ENCODE data around the gene FBXW7. TPM values are rescaled to one million over a fixed set of nuclear protein-coding genes. Genes with fewer than 3 reads are reported as not detected.

The FBXW7 gene
- total RNA-seq, 1 experiment from 2014 or later = 23.0 TPM

DNA sequence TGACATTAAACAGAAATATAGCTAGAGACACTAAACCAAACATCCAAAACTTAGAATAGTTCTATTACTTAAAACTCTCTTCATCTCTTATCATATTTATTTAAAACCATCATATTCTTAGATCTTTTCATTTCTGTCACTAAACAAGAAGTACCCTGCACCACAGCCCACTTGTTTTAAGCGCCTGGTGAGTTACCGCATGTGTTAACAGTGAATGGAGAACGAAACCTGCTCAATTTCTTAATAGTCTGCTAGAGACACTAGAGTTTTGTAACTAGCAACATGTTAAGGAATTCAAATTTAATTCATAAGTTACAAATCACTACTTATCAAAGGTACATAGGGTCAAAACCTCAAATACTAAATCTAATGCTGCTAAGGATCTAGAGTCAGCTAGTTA lies 111.5 kb downstream of the FBXW7 start:
- RAD21 ChIA-PET (ENCODE audit: low non-redundant PET in 1 of 2, low total read pairs in 2 of 2, uncharacterized antibody in 2 of 2, unreplicated experiment in 2 of 2) = no interaction called here
- ATAC-seq = no peak
- H3K4me2 ChIP-seq (ENCODE audit: low read length) = no peak overlapping the region
- peaks cover 21% of the 10 kb centered on the region for H3K79me2 ChIP-seq (ENCODE audit: insufficient read depth, low read length)
- no peaks in the 10 kb centered on the region for H3K4me1 ChIP-seq (ENCODE audit: control insufficient read depth in 1 of 2, insufficient read depth in 2 of 2, low read length in 2 of 2)
- CTCF ChIA-PET = no interaction called here
- H3K9me2 ChIP-seq (ENCODE audit: insufficient read depth) = no peaks in the 10 kb centered on the region
- H3K27me3 ChIP-seq (ENCODE audit: insufficient read depth, low read length) = no peaks in the 10 kb centered on the region
- POLR2A ChIA-PET = no interaction called here
- no peaks in the 10 kb centered on the region for H3K36me3 ChIP-seq (ENCODE audit: control insufficient read depth in 1 of 2, insufficient read depth in 2 of 2, low read length in 2 of 2)
- intact Hi-C loops (cut with micrococcal nuclease) = no loop called here
- no TSS peak for BruUV-seq (replicated peaks)
- TF ChIP-seq EZH2phosphoT487 (IDR thresholded peaks at IDR 0.05; ENCODE audit: borderline replicate concordance) (no peak), FOSL1 (IDR thresholded peaks at IDR 0.05; ENCODE audit: low read depth) (no peak)
- TF ChIP-seq, protein P1, sequence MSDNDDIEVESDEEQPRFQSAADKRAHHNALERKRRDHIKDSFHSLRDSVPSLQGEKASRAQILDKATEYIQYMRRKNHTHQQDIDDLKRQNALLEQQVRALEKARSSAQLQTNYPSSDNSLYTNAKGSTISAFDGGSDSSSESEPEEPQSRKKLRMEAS (IDR thresholded peaks at IDR 0.05) = no peak
- TF ChIP-seq, protein P2, sequence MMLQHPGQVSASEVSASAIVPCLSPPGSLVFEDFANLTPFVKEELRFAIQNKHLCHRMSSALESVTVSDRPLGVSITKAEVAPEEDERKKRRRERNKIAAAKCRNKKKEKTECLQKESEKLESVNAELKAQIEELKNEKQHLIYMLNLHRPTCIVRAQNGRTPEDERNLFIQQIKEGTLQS (IDR thresholded peaks at IDR 0.05) = no peak
- TF ChIP-seq, protein P3, sequence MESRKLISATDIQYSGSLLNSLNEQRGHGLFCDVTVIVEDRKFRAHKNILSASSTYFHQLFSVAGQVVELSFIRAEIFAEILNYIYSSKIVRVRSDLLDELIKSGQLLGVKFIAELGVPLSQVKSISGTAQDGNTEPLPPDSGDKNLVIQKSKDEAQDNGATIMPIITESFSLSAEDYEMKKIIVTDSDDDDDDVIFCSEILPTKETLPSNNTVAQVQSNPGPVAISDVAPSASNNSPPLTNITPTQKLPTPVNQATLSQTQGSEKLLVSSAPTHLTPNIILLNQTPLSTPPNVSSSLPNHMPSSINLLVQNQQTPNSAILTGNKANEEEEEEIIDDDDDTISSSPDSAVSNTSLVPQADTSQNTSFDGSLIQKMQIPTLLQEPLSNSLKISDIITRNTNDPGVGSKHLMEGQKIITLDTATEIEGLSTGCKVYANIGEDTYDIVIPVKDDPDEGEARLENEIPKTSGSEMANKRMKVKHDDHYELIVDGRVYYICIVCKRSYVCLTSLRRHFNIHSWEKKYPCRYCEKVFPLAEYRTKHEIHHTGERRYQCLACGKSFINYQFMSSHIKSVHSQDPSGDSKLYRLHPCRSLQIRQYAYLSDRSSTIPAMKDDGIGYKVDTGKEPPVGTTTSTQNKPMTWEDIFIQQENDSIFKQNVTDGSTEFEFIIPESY (IDR thresholded peaks at IDR 0.05; ENCODE audit: extremely low read depth, insufficient replicate concordance, low read length) = no peak
- no peaks in the 10 kb centered on the region for H3K9me3 ChIP-seq (ENCODE audit: control insufficient read depth in 1 of 2, insufficient read depth in 1 of 2, low read depth in 1 of 2, low read length in 2 of 2)
- DNase-seq (ENCODE audit: low read depth, low spot score) = no peak
- H4K20me1 ChIP-seq (ENCODE audit: insufficient read depth) = no peaks in the 10 kb centered on the region; the same call in 1 of the 2 replicates
- H3K27ac ChIP-seq (ENCODE audit: low read depth, low read length) = no peak overlapping the region
- H2AFZ ChIP-seq (ENCODE audit: low read depth, low read length, poor library complexity, severe bottlenecking) = no peak overlapping the region
- no peak overlapping the region for H3K4me3 ChIP-seq (replicated peaks in 1 of 2; ENCODE audit: low read depth in 1 of 2, low read length in 2 of 2)
- no peak overlapping the region for H3K9ac ChIP-seq (ENCODE audit: low read length)

DNA sequence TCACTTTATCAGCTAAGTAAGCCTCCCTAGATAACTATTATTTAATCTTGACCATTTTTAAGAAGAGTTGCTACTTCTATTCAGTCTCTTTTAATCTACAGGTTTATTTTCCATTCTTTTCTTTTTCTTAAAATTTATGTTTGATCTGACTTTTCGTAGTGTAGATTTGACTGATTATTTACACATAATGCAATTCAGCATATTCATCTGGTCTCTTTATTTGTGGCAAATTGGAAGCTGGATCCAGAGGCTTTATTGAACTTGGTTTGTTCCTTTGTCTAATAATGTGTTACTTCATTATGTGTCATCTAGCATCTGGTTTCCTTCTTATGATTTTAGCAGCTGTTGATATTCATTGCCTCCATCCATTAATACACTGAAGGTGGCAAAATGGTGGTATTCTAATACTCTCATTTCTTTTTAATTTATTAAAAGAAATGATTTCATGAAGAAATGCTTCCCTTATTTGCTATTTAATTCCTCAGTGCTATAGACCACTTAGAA lies 113.0 kb downstream of the FBXW7 start:
- ChIA-PET CTCF (no interaction called here), POLR2A (no interaction called here), RAD21 (ENCODE audit: low non-redundant PET in 1 of 2, low total read pairs in 2 of 2, uncharacterized antibody in 2 of 2, unreplicated experiment in 2 of 2) (no interaction called here)
- ATAC-seq (no peak), DNase-seq (ENCODE audit: low read depth, low spot score) (no peak)
- H3K9ac ChIP-seq (ENCODE audit: low read length) = no peak overlapping the region
- no peak for TF ChIP-seq ZFX (IDR thresholded peaks at IDR 0.05)
- TF ChIP-seq, protein P2 (IDR thresholded peaks at IDR 0.05) = no peak
- no peak for TF ChIP-seq SRF (IDR thresholded peaks at IDR 0.05; ENCODE audit: low read depth)
- TF ChIP-seq ZNF274 (IDR thresholded peaks at IDR 0.05; ENCODE audit: low read depth, low read length) = no peak
- no peak for TF ChIP-seq CEBPB (IDR thresholded peaks at IDR 0.05; ENCODE audit: low read depth)
- TF ChIP-seq, protein P3 (IDR thresholded peaks at IDR 0.05; ENCODE audit: extremely low read depth, insufficient replicate concordance, low read length) = no peak
- TF ChIP-seq JUND (IDR thresholded peaks at IDR 0.05) = no peak
- TF ChIP-seq EZH2phosphoT487 (IDR thresholded peaks at IDR 0.05; ENCODE audit: borderline replicate concordance) = no peak
- TF ChIP-seq RAD21 (IDR thresholded peaks at IDR 0.05; ENCODE audit: low read depth) = no peak
- H3K79me2 ChIP-seq (ENCODE audit: insufficient read depth, low read length) = peaks cover 26% of the 10 kb centered on the region
- no peaks in the 10 kb centered on the region for H3K36me3 ChIP-seq (ENCODE audit: control insufficient read depth in 1 of 2, insufficient read depth in 2 of 2, low read length in 2 of 2)
- H3K4me1 ChIP-seq (ENCODE audit: control insufficient read depth in 1 of 2, insufficient read depth in 2 of 2, low read length in 2 of 2) = no peaks in the 10 kb centered on the region
- H2AFZ ChIP-seq (ENCODE audit: low read depth, low read length, poor library complexity, severe bottlenecking) = no peak overlapping the region
- H3K9me2 ChIP-seq (ENCODE audit: insufficient read depth) = no peaks in the 10 kb centered on the region
- intact Hi-C loops (cut with micrococcal nuclease) = no loop called here
- H3K4me3 ChIP-seq (replicated peaks in 1 of 2; ENCODE audit: low read depth in 1 of 2, low read length in 2 of 2) = no peak overlapping the region
- H3K27ac ChIP-seq (ENCODE audit: low read depth, low read length) = no peak overlapping the region
- H3K27me3 ChIP-seq (ENCODE audit: insufficient read depth, low read length) = no peaks in the 10 kb centered on the region
- H3K9me3 ChIP-seq (ENCODE audit: control insufficient read depth in 1 of 2, insufficient read depth in 1 of 2, low read depth in 1 of 2, low read length in 2 of 2) = no peaks in the 10 kb centered on the region
- BruUV-seq (replicated peaks) = no TSS peak
- H4K20me1 ChIP-seq (ENCODE audit: insufficient read depth) = no peaks in the 10 kb centered on the region; the same call in 1 of the 2 replicates
- no peak overlapping the region for H3K4me2 ChIP-seq (ENCODE audit: low read length)

Measured in HCT116 (cell line).